Suppressor macrophage treated with lipopolysaccharide for 4 hours (primary cell): Measurements from ENCODE around the gene OR2AE1.
A peak's percentile ranks its signal among the peaks of the same experiment; 100 is the strongest.

ENCODE experiments used
- DNase-seq: peaks from one replicate; pipeline ENCODE4 v3.0.0-alpha.2; 2020

The OR2AE1 gene

DNA sequence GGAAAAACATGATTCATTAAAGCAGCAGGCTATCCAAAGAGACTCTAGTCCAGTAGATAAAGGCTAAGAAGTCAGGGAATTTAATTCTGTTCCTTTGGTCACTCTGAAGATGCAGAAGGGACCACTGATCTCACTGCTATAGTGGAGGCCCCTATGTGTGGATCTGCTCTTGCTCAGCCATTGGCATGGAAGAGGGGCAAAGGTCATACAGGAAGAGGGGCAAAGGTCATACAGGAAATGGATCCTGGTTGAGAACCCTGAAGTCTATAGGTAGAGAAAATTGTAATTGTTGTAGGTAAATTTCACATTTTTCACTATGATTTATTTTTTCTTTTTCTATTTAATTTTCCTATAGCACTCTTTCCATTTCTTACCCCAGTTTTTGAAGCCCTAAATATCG, 21.6 kb downstream of the OR2AE1 start:
- DNase-seq = no peak

GRCh38 chr7:99848420-99849216, 28.2 kb downstream of the OR2AE1 start:
- DNase-seq = no peak

DNA sequence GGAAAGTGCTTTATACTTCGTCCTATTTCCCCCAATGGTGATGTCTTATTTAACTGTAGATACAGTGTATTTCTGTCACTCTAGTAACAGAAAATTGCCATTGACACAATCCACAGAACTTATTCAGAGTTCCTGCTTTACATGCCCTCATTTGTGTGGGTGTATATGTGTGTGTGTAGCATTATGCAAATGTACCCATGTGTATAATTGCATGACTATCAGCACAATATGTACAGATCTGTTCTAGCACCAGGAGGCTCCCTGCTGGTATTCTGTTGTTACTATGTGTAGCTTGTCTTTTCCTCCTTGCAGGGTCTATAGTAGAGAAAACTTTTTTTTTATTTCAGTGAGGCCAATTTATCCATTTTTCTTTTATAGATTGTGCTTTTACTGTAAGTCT, 32.5 kb downstream of the OR2AE1 start:
- no peak for DNase-seq

DNA sequence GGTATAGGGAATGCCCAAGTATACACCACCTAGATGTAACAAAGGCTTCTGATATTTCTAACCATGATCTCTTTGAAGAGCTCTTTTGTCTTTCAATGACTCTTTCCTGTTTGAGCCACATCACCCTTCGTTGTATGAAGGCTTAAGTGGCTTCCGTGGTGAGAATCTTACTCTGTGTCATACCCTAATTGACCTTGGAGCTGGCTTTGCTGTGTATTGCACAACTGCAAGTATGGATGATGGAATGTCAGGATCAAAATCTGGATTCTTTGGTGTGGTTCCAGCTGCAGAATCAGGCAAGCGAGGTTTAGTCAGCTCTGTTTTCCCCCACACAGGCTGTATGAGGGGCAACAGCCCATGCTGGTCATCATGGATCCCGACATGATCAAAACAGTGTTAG, 33.0 kb downstream of the OR2AE1 start:
- DNase-seq = no peak

DNA sequence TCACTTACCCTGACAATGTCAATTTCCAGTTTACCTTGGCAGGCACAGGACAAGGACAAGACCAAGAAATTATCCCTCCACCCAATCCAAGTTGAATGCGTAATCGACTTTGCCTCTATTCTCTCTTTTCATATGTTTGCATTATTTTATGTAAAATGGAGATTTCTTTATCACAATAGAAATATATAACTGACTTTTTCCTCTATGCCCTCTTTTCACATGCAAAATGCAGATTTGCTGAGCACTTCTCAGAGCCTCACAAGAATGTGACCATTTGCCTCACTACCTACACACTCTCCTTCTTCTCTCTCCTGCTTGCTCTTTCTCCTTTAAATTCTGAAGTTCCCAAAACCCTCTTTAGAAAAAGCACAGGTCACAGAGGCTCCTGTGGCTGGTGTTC, 33.9 kb downstream of the OR2AE1 start:
- DNase-seq = no peak

DNA sequence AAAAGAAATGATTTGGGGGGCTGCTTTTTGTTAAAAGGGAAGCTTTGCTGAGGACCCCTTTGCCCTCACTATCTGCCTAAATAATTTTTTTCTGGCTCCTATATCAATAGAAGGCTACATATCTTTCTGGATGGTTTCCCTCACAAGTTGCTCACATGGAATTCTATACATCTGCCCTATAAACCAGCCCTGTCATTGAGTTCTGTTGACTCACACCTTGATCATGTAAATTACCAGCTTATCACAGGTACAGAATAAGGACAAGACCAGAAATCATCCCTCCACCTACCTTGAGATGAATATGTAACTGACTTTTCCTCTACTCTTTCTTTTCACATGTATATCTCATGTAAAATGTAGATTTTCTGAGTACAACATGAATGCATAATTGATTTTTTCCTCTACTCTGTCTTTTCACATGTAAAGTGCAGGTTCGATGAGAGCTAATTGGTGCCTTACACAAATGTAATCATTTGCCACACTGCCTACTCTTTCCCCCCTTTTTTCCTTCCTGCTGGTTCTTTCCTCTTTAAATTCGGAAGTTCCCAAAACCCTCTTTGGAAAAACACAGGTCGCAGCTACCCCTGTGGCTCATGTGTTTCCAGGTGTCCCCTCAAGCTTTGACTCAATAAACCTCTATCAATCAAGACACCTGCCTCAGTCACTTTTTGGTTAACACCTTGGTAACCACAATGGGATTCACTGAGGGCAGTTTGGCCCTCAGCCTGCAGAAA, 36.5 kb downstream of the OR2AE1 start:
- no peak for DNase-seq

GRCh38 chr7:99839287-99840021, 37.4 kb downstream of the OR2AE1 start:
- peak; percentile 2 for DNase-seq

DNA sequence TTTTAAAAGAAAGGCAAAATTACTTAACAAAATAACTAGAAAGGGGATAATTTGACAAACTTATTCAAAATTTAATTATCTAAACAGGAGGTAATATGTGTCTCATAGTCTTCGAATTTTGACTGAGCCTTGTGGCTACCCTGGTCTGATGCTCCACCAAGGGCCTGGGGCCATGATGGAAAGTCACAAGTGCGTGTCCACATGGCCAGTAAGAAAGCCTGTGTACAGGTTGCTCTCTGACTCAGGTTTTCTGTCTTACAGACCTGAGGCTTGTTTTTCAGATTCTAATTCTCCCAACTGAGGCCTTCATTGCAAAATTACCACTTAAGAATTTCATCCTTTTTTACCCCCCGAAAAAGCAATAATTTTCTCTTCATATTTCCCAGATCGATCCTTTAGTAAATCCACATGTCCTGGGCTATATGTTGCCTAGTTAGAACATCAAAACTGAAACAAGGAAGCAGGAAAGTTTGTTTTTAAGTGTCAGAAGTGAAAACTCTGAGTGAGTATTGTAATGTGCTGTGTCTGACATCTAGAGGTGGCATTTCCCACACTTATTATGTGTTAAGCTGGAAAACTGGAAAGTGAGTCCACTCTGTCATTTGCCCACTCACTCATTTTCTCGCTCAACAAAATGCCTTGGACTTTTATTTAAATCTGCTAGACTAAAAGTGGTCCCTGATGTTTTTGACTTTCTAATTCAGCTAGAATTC, 39.0 kb downstream of the OR2AE1 start:
- peak; percentile 55 for DNase-seq

GRCh38 chr7:99835189-99835588, 41.6 kb downstream of the OR2AE1 start:
- no peak for DNase-seq

DNA sequence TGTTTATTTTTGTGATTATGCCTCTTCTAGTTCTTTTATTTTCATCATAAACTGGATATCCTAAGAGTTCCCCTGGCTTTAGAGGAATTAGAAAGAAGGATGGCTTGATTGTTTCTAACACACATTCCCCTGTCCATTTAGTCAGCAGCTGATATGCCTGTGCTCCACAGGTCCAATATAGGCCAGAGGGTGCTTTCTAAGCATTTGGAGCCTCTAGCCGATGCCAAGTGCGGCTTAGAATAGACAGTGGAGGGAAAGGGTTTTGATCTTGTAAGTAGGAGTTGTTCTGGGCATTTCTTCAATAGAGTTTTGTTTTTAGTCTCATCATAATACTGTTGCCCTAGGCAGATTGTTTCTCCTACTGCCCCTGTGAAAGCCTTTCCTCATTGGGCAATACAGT, 42.5 kb downstream of the OR2AE1 start:
- DNase-seq = no peak

GRCh38 chr7:99833289-99833877, 43.5 kb downstream of the OR2AE1 start:
- DNase-seq = no peak

GRCh38 chr7:99831595-99831994, 45.2 kb downstream of the OR2AE1 start:
- DNase-seq = no peak

GRCh38 chr7:99829524-99830160, 47.2 kb downstream of the OR2AE1 start:
- no peak for DNase-seq

DNA sequence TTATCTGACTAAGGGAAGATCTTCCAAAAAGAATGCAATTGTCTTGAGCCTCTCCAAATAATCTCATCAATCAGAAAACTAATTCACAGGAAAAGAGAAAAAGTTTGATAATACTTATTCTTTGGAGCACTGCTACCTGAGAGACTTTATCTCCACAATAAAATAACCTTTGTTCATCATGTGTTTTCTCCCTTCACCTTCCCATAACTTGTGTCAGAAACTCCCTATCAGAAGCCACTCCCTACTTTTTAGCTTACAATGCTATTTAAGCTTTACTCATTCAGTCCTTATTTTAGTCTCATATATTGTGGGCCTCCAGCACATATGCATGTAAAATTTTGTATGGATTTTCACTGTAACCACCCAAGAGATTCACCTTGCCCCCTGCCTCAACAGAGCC, 48.0 kb downstream of the OR2AE1 start:
- no peak for DNase-seq

DNA sequence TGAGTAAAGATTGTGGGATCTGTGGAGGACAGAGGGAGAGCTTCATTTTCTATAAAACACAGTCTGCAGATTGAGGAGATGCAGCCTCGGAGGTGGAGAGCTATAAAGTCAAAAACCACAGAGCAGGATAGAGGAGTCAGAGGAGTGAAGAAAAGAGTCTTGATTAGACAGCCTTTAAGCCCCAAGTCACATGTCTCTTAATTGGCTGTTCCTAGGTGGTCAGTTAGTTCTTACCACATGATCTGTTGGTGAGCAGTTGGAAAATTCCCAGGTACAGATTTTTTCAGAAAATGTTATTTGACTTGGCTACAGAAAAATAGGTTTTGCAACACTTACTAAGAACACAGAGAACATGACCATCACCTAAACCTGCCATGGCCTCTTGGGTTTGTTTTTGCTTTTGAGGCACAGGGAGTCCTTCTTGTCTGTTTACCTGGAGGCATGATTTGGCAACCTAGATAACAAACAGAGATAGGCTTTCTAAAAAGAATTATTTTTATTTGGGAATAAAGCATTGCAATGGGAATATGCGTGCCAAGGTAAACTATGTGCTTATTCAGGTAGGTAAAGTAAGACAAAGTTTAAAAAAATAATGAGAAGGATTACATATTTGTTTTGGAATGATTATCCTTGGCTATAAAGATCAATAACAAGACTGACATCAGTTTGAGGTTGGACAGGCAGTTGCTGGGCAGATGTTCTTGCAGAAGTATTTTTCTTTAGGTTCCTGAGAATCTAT, 49.6 kb downstream of the OR2AE1 start:
- no peak for DNase-seq
